ENCODE results near the gene WDR5.
A peak's percentile ranks its signal among the peaks of the same experiment; 100 is the strongest.
"Not testable (repeated sequence)": the region's sequence is repeated elsewhere in the genome, so short reads cannot be mapped to it uniquely, and the experiment has no call there.

The WDR5 gene

DNA sequence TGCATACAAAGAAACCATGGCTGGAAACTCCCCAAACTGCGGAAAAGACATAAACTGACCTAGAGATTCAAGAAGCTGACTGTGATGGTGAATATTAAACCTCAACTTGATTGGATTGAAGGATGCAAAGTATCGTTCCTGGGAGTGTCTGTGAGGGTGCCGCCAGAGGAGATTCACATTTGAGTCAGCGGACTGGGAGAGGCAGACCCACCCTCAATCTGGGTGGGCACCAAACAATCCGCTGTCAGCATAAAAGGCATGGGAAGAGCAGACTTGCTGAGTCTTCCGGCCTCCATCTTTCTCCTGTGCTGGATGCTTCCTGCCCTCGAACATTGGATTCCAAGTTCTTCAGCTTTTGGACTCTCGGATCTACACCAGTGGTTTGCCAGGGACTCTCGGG, 24.8 kb upstream of the WDR5 start:
- Histone ChIP-seq H3K9me3 (ENCODE audit: control insufficient read depth, insufficient read depth, low read depth, low read length) (no peaks in the 10 kb centered on the region), H3K4me1 (ENCODE audit: control insufficient read depth, insufficient read depth, low read length) (no peaks in the 10 kb centered on the region), H3K36me3 (ENCODE audit: control insufficient read depth in 2 of 2, insufficient read depth in 1 of 2, low read length in 2 of 2) (no peaks in the 10 kb centered on the region), H3K27ac (ENCODE audit: extremely low read depth, low read depth, low read length) (no peak overlapping the region), H3K4me3 (ENCODE audit: low read depth, low read length) (no peak overlapping the region)
- ChIA-PET POLR2A (no interaction called here), CTCF (interaction anchor here (1.0 to 5.0 kb wide), 2 partner anchors 12 to 44 kb away, joined by 4 to 25 read pairs; no protein-coding TSS in a partner anchor)
- TF ChIP-seq HOXD13 (CRISPR knock-in tag; IDR thresholded peaks at IDR 0.05; ENCODE audit: borderline replicate concordance) (no peak), ZNF426 (tag by site-specific recombination; IDR thresholded peaks at IDR 0.05) (no peak), OSR2 (tag by site-specific recombination; IDR thresholded peaks at IDR 0.05) (no peak), ZBTB17 (tag by site-specific recombination; IDR thresholded peaks at IDR 0.05) (no peak), ZNF23 (tag by site-specific recombination; IDR thresholded peaks at IDR 0.05; ENCODE audit: borderline replicate concordance) (no peak)
- TF ChIP-seq, protein P1, sequence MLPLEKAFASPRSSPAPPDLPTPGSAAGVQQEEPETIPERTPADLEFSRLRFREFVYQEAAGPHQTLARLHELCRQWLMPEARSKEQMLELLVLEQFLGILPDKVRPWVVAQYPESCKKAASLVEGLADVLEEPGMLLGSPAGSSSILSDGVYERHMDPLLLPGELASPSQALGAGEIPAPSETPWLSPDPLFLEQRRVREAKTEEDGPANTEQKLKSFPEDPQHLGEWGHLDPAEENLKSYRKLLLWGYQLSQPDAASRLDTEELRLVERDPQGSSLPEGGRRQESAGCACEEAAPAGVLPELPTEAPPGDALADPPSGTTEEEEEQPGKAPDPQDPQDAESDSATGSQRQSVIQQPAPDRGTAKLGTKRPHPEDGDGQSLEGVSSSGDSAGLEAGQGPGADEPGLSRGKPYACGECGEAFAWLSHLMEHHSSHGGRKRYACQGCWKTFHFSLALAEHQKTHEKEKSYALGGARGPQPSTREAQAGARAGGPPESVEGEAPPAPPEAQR (tag by site-specific recombination; IDR thresholded peaks at IDR 0.05): no peak
- TF ChIP-seq, protein P2, sequence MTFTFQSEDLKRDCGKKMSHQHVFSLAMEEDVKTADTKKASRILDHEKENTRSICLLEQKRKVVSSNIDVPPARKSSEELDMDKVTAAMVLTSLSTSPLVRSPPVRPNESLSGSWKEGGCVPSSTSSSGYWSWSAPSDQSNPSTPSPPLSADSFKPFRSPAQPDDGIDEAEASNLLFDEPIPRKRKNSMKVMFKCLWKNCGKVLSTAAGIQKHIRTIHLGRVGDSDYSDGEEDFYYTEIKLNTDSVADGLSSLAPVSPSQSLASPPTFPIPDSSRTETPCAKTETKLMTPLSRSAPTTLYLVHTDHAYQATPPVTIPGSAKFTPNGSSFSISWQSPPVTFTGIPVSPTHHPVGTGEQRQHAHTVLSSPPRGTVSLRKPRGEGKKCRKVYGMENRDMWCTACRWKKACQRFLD (tag by site-specific recombination; IDR thresholded peaks at IDR 0.05): no peak
- TF ChIP-seq, protein P3, sequence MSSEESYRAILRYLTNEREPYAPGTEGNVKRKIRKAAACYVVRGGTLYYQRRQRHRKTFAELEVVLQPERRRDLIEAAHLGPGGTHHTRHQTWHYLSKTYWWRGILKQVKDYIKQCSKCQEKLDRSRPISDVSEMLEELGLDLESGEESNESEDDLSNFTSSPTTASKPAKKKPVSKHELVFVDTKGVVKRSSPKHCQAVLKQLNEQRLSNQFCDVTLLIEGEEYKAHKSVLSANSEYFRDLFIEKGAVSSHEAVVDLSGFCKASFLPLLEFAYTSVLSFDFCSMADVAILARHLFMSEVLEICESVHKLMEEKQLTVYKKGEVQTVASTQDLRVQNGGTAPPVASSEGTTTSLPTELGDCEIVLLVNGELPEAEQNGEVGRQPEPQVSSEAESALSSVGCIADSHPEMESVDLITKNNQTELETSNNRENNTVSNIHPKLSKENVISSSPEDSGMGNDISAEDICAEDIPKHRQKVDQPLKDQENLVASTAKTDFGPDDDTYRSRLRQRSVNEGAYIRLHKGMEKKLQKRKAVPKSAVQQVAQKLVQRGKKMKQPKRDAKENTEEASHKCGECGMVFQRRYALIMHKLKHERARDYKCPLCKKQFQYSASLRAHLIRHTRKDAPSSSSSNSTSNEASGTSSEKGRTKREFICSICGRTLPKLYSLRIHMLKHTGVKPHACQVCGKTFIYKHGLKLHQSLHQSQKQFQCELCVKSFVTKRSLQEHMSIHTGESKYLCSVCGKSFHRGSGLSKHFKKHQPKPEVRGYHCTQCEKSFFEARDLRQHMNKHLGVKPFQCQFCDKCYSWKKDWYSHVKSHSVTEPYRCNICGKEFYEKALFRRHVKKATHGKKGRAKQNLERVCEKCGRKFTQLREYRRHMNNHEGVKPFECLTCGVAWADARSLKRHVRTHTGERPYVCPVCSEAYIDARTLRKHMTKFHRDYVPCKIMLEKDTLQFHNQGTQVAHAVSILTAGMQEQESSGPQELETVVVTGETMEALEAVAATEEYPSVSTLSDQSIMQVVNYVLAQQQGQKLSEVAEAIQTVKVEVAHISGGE (tag by site-specific recombination; conservative IDR thresholded peaks at IDR 0.05; ENCODE audit: low read depth): no peak
- TF ChIP-seq, protein P4, sequence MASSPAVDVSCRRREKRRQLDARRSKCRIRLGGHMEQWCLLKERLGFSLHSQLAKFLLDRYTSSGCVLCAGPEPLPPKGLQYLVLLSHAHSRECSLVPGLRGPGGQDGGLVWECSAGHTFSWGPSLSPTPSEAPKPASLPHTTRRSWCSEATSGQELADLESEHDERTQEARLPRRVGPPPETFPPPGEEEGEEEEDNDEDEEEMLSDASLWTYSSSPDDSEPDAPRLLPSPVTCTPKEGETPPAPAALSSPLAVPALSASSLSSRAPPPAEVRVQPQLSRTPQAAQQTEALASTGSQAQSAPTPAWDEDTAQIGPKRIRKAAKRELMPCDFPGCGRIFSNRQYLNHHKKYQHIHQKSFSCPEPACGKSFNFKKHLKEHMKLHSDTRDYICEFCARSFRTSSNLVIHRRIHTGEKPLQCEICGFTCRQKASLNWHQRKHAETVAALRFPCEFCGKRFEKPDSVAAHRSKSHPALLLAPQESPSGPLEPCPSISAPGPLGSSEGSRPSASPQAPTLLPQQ (tag by site-specific recombination; IDR thresholded peaks at IDR 0.05): no peak

DNA sequence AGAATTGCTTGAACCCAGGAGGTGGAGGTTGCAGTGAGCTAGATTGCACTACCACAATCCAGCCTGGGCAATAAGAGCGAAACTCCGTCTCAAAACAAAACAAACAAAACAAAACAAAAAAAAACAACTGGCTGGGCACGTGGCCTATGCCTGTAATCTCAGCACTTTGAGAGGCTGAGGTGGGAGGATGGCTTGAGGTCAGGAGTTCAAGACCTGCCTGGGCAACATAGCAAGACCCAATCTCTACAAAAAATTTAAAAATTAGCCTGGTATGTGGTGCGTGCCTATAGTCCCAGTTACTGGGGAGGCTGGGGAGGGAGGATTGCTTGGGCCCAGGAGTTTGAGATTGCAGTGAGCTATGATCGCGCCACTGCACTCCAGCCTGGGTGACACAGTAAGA, 23.3 kb upstream of the WDR5 start:
- Histone ChIP-seq H3K4me1 (ENCODE audit: control insufficient read depth, insufficient read depth, low read length) (no peaks in the 10 kb centered on the region), H3K36me3 (ENCODE audit: control insufficient read depth in 2 of 2, insufficient read depth in 1 of 2, low read length in 2 of 2) (no peaks in the 10 kb centered on the region), H3K4me3 (ENCODE audit: low read depth, low read length) (no peak overlapping the region), H3K9me3 (ENCODE audit: control insufficient read depth, insufficient read depth, low read depth, low read length) (no peaks in the 10 kb centered on the region), H3K27ac (ENCODE audit: extremely low read depth, low read depth, low read length) (no peak overlapping the region)
- TF ChIP-seq ZNF114 (tag by site-specific recombination; IDR thresholded peaks at IDR 0.05) (no peak), ZNF121 (tag by site-specific recombination; IDR thresholded peaks at IDR 0.05) (peak; percentile 64; the same call in 1 of the 2 replicates)
- ChIA-PET POLR2A (no interaction called here), CTCF (interaction anchor here (0.7 kb wide), 1 partner anchor 764 kb away, joined by 3 read pairs; the partner anchor contains the start of genes MED22 and RPL7A)

DNA sequence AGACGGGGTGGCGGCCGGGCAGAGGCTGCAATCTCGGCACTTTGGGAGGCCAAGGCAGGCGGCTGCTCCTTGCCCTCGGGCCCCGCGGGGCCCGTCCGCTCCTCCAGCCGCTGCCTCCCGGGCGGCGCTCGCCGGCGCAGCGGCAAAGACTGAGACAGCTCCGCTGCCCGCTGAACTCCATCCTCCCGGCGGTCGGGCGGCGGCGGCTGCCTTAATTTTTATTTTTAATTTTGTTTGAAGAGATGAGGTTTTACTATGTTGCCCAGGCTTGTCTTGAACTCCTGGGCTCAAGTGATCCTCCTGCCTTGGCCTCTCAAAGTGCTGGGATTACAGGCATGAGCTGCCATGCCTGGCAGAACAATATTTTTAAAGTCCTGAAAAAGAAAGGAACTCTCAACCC, 16.9 kb upstream of the WDR5 start:
- POLR2A ChIA-PET, CTCF ChIA-PET: not testable (repeated sequence)

More for the DNA sequence above, 16.9 kb upstream of the WDR5 start:
- H3K4me3 ChIP-seq (ENCODE audit: low read depth, low read length); H3K4me1 ChIP-seq (ENCODE audit: control insufficient read depth, insufficient read depth, low read length); H3K27ac ChIP-seq (ENCODE audit: extremely low read depth, low read depth, low read length); H3K36me3 ChIP-seq (ENCODE audit: control insufficient read depth in 2 of 2, insufficient read depth in 1 of 2, low read length in 2 of 2); H3K9me3 ChIP-seq (ENCODE audit: control insufficient read depth, insufficient read depth, low read depth, low read length): not testable (repeated sequence)
